KBM-7 (cell line): ENCODE data around the gene SLF1.

Source experiments
- DNase-seq: peaks from one replicate; pipeline ENCODE4 v3.0.0-alpha.2; 2015
- in situ Hi-C: fragments of 300-500 bp; cut with MboI; formaldehyde crosslinking; loops from 2 replicates; pipeline ENCODE4 v1.14.3; 2020; ENCODE audit warnings: low sequenced_read_pairs, low pct_unique_long_range_greater_than_20kb, mixed read lengths

The SLF1 gene

GRCh38 chr5:94649874-94650273, 31.4 kb downstream of the SLF1 start:
- in situ Hi-C loops: no loop called here

DNA sequence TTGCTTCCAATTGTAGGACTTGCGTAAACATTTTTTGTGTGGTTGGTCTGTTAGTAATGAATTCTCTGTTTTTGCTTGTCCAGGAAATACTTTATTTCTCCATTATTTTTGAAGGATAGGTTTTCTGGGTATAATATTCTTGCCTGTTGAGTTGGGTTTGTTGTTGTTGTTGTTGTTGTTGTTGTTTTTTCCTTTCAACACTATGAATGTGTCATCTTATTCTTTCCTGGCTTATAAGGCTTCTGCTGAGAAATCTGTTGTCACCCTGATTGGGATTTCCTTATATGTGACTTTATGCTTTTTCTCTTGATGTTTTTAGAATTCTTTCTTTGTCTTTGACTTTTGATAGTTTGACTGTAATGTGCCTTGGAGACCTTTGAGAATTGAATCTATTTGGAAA, 39.8 kb downstream of the SLF1 start:
- DNase-seq: no peak
- in situ Hi-C loops: no loop called here

More at GRCh38 chr5:94649874-94650273, 31.4 kb downstream of the SLF1 start:
- no peak for DNase-seq

DNA sequence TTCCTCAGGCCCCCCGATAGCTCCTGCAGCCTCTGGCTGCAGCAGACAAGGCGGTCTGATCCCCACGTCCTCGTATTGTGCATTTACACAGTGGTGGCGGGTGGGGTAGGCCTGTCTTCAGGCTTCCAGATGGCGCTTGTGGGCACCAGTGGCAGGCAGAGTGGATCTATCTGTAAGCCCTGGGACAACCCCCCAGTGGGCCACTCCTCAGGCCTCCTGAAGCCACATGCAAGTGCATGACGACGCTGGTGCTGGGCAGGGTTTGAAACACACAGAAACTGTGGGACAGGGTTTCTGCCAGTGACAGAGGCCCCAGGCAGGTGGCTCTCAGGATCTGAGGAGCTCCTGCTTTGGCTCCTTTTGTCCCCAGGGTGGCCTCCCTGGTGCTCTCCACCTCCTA, 42.0 kb downstream of the SLF1 start:
- in situ Hi-C loops: no loop called here
- no peak for DNase-seq

GRCh38 chr5:94661086-94661485, 42.6 kb downstream of the SLF1 start:
- in situ Hi-C loops: no loop called here

GRCh38 chr5:94667937-94668336, 49.5 kb downstream of the SLF1 start:
- no peak for DNase-seq
- in situ Hi-C loops: no loop called here

More at GRCh38 chr5:94661086-94661485, 42.6 kb downstream of the SLF1 start:
- DNase-seq: no peak

GRCh38 chr5:94670726-94671125, 52.3 kb downstream of the SLF1 start:
- in situ Hi-C loops: no loop called here
- no peak for DNase-seq

DNA sequence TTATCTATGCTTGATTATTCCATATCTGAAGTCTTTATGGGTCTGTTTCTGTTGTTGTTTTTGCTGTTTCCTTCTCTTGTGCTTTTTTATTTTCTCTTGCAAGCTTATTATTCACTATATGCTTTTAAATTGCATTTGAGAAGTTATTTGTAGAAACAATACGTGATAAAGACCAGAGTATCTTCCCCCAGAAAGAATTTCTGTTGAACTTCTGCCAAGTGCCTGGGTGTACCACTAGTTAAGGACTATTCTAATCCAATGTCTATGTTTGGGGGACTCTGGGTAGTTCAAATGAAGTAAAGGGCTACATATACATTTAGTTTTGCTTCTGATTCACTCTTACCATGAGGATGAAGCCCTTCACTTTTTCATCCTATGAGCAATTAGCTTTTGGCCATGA, 54.3 kb downstream of the SLF1 start:
- no peak for DNase-seq
- in situ Hi-C loops: no loop called here

- DNase-seq: no peak
- in situ Hi-C loops: no loop called here
These were observed 56.3 kb downstream of the SLF1 start for GRCh38 chr5:94674490-94675382.

- no peak for DNase-seq
- in situ Hi-C loops: no loop called here
These were observed 57.6 kb downstream of the SLF1 start for GRCh38 chr5:94675965-94676618.

- no peak for DNase-seq
- in situ Hi-C loops: no loop called here
These were observed 64.5 kb downstream of the SLF1 start for GRCh38 chr5:94682814-94683520.

DNA sequence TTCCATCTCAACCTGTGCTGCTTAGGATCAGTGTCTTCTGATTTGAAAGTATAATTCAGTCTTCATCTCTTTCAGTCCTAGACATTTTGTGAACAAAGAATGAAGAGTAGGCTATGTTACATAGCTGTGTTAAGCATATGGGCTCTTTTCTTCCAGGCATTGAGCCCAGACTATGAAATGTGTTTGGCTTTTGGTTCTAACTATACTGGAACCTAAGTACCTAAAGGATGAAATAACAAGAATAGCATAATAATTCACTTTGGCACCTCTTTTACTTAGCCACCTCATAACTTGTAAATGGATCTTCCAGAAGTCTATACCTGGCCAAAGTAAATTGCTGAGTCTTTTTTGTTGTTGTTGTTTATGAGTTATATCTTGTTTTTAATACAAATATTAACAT, 71.4 kb downstream of the SLF1 start:
- DNase-seq: no peak
- in situ Hi-C loops: no loop called here

DNA sequence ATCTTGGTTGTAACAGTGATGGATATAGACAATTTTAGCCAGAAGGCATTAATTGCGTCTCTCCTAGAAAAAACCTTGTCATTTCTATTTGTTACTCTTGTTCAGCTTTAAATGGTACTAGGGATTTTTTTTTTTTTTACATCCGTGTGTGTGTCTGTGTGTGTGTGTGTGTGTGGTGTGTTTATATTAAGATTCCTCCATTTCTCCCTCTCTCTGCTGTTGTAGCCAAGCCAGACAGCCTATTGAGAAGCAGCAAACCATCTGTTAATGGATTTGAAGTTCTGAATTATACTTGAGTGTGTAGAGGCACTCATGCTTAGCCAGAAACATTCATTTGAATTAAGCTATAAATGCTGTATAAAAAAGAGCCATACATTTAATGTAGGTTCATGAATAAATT, 72.3 kb downstream of the SLF1 start:
- DNase-seq: no peak
- in situ Hi-C loops: no loop called here

DNA sequence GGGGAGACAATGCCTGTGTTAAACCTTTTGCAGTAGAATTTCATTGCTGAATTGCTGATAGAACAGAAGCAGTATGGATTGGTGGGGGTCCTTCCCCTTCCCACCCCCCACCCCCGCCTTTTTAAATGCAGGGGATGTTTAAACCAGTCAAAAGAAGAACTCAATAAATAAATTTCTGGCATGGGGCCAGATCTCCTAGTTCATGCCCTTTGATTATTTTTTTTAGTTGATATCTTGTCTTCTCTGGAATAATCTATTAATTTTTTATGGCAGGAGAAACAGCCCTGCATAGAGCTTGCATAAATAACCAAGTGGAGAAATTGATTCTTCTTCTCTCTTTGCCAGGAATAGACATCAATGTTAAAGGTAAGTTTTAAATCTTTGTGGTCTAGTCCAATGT, 72.8 kb downstream of the SLF1 start:
- in situ Hi-C loops: no loop called here
- no peak for DNase-seq

- no peak for DNase-seq
These were observed 73.5 kb downstream of the SLF1 start for GRCh38 chr5:94691949-94692348.

DNA sequence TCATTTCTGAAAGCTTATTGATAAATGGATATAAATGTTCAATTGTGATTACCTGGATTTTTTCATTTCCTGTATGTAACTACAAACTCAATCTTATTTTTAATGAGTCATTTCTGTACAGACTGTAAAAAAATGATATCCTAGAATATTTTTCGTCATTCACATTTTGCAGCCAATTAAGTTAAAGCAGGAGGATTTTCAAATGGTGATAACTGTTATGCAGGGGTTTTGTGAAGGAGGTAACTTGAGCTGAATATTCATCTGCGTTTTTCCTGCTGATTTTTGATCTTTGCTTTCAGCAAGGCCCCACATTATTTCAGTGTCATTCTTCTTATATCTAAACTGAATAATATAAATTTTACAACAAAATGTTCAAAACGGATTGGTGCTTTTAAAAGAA, 74.1 kb downstream of the SLF1 start:
- in situ Hi-C loops: no loop called here
- no peak for DNase-seq

More at GRCh38 chr5:94691949-94692348, 73.5 kb downstream of the SLF1 start:
- in situ Hi-C loops: no loop called here

DNA sequence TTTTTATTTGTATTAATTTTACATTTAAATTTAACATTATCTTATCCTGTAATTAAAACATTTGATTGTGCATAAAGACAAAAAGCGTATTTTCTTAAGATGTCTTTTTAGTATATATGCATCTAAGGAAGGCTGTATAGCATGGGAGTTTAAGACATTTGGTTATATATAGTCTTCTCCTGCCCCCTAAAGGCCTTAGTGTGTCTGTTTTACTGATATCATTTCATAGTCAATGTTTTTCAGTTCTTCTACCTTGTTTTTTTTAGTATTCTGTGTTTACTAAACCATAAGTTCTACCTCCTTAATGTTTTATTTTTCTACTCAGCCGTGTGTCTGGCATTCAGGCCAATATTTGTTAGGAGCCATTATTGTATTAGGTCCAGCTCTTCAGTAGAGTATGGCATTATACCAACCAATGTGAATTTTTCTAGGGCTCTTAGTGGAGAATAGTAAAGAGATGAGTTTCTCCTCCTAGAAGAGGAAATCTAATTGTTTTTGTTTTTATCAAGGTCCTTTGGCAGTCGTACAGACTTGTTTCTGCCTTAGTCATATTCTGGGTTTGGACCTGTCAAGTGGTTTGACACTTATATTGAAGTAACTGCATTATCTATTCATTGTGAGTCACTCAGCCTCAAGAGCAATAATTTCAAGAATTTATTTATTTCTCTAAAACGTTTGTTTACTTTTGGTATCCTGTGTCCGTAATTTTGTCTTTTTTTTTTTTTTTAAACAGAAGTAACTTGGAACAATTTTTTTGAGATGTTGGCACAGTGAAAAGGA, 74.8 kb downstream of the SLF1 start:
- in situ Hi-C loops: no loop called here
- DNase-seq: peak; percentile 50

DNA sequence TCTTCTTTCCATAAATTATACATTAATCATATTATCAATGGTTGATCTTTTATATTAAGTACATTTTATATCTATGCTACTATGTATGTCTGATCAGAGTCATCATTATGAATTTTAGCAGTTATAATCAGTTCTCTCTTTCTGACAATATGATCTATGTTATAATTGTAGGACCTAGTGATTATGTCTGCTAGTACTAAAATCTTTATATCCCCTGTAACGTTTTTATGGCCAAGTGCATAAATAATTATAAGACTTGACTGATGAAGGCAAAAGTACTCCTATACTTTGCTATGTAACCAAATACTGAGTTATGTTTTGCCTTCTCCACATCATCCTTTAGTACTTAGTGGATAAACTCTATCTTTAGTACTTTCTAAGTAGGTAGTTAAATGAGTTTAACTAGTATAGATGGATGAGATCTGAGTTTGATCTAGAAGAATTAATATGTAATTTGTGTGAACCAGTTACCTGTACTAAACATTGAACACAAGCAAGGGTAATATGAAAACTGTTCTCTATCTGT, 75.4 kb downstream of the SLF1 start:
- no peak for DNase-seq
- in situ Hi-C loops: no loop called here

GRCh38 chr5:94694671-94695070, 76.2 kb downstream of the SLF1 start:
- in situ Hi-C loops: no loop called here

GRCh38 chr5:94698197-94698596, 79.7 kb downstream of the SLF1 start:
- no peak for DNase-seq
- in situ Hi-C loops: no loop called here

More at GRCh38 chr5:94694671-94695070, 76.2 kb downstream of the SLF1 start:
- no peak for DNase-seq
